GM10248 (cell line): ENCODE results near the gene PLCL2.

Source experiments
- CTCF ChIA-PET: fragments of 300-600 bp; sonication (Branson Sonifier 250); formaldehyde crosslinking; extraction: SDS; loops from one replicate; lab custom pipeline; 2021; ENCODE audit warnings: antibody characterized with exemption; lab: Yijun Ruan, JAX
- POLR2A ChIA-PET: fragments of 350-650 bp; sonication (Branson Sonifier 250); formaldehyde crosslinking; extraction: SDS; loops from one replicate; lab custom pipeline; 2020; ENCODE audit warnings: antibody characterized with exemption; lab: Yijun Ruan, JAX
- DNase-seq: peaks from one replicate; pipeline ENCODE4 v3.0.0; 2012; ENCODE audit errors: extremely low spot score
- CTCF ChIP-seq: IDR thresholded peaks from 2 replicates; pipeline ENCODE4 v1.5.1; 2012; ENCODE audit warnings: mild to moderate bottlenecking, low read depth; ENCODE audit errors: extremely low read depth, missing control alignments, control extremely low read depth

PLCL2 gene

DNA sequence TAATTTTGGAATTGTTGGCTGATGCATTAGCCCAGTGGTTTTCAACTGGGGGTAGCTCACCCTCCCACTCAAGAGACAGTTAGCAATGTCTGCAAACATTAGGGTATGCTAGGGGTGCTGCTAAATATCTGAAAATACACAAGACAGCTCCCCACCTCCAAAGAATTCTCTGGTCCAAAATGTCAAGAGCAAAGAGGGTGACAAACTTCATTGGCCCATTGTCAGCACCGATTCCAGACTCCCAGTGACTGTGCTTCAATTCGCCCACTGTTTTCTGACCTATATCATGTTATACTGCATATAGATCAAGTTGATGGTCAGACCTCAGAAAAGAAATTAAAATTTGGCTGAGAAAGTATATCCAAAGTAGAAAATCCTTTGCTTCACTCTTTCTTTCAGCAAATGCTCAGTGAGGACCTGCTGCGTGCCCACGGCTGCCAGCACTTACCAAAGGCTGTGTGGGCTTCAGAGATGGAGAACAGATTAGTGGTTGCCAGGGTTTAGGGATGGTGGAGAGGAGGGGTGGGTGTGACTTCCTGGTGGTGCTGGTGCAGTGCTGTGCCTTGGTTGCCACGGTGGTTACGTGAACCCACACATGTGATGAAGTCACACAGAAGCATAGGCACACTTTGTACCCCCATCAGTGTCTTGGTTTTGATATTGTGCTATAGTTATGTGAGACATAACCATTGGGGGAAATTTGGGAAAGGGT lies 204.0 kb downstream of the PLCL2 start:
- no peak for TF ChIP-seq CTCF
- ChIA-PET CTCF (no interaction called here), POLR2A (no interaction called here)
- DNase-seq = no peak

DNA sequence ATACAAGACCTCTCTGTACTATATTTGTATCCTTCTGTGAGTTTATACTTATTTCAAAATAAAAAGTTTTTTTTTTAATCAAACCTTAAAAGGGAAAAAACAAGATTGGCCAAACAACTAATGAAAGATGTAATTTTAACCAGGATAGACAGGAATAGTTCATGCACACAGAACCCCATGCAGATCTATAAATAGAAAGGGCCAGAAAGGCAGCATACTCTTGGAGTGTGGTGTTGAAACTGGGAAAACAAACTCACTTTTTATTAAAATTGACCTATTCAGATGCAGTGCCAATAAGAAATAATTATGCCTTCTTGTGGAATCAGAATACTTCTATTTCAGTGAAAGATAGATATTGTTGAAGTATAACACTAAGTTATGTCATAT lies 204.6 kb downstream of the PLCL2 start:
- DNase-seq = no peak
- no peak for TF ChIP-seq CTCF
- ChIA-PET CTCF (no interaction called here), POLR2A (no interaction called here)

DNA sequence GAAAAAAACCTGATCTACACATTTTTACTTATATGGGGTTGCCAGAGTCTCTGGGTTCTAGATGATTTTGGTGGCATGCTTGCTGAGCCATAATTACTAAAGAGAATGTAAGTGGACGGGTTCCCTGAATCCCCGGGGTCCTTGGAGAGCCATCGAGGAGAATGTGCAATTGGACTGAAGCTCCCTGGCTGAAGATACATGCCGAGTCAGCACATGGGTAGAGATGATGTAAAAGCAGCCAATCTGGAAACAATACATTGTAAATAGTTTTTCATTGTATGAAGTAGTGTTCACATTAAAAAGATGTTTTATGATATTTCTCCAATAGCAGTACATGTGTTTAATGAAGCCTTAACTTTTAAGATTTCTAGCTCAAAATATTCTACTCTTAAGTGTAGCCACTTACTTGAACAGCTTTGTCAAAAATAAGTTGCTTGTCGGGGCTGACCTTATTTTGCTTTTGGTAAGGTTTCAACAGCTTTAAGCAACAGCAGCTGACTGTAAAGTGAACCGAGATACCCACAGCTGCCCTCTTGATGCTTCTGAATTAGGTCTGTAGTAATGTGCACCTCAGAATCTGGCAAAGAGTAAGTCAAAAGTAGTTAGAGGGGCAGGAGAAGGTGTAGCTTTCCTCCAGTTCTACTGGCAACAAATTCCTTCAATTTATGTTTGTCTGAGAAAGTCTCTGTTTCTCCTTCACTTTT lies 205.7 kb downstream of the PLCL2 start:
- no peak for TF ChIP-seq CTCF
- ChIA-PET POLR2A (no interaction called here), CTCF (interaction anchor here (0.6 to 1.6 kb wide), 7 partner anchors 9 to 303 kb away, joined by 3 to 5 read pairs (median 3); partner anchors contain the start of gene PLCL2)
- no peak for DNase-seq

- no peak for TF ChIP-seq CTCF
- CTCF ChIA-PET = interaction anchor here (1.0 to 1.6 kb wide), 3 partner anchors 10 to 45 kb away, joined by 3 read pairs; no protein-coding TSS in a partner anchor
- DNase-seq = no peak
- POLR2A ChIA-PET = no interaction called here
Observed at GRCh38 chr3:17091910-17092582, 207.3 kb downstream of the PLCL2 start.

DNA sequence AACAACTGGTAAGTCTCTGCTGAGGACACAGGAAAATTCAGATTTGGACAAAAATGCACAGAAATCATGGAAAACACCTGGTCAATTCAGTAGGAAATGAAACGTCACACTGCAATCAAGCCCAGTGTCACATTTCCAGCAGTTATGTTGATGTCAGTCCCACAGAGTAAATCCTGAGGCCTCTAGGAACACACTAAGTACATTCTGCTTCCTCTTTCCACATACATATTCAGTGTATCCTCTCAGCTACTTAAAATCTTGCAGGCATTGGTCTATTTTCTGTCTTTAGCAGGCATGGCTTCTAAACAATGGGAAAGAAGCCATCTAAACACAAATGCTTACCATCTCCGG lies 207.8 kb downstream of the PLCL2 start:
- DNase-seq = no peak
- POLR2A ChIA-PET = no interaction called here
- CTCF ChIA-PET = interaction anchor here (1.0 kb wide), 1 partner anchor 16 kb away, joined by 3 read pairs; no protein-coding TSS in a partner anchor
- no peak for TF ChIP-seq CTCF

GRCh38 chr3:17094551-17094950 lies 209.8 kb downstream of the PLCL2 start:
- ChIA-PET POLR2A (no interaction called here), CTCF (interaction anchor here (1.2 kb wide), 1 partner anchor 9 kb away, joined by 4 read pairs; no protein-coding TSS in a partner anchor)
- TF ChIP-seq CTCF = no peak
- no peak for DNase-seq
